IPS DF 6.9 (cell line): ENCODE data around the gene ATP8A2.

Experiments used
- DNase-seq: peaks from one replicate; pipeline ENCODE4 v3.0.0-alpha.2; 2013; ENCODE audit warnings: low read depth, low spot score
- H3K27ac ChIP-seq: one replicate; pipeline ENCODE4 v1.5.1; 2013; ENCODE audit warnings: low read length, control low read depth
- H3K27me3 ChIP-seq: 2 replicates; pipeline ENCODE4 v1.6.1; 2013; ENCODE audit warnings: mild to moderate bottlenecking, low read length; ENCODE audit not compliant: control insufficient read depth, insufficient read depth
- H3K36me3 ChIP-seq: 2 replicates; pipeline ENCODE4 v1.6.1; 2013; ENCODE audit warnings: low read length; ENCODE audit not compliant: control insufficient read depth, insufficient read depth
- H3K4me1 ChIP-seq: 2 replicates; pipeline ENCODE4 v1.6.1; 2013; ENCODE audit warnings: low read length; ENCODE audit not compliant: control insufficient read depth, insufficient read depth
- H3K4me3 ChIP-seq: 2 replicates; pipeline ENCODE4 v1.5.1; 2013; ENCODE audit warnings: mild to moderate bottlenecking, low read length
- H3K9me3 ChIP-seq: 2 replicates; pipeline ENCODE4 v1.6.1; 2013; ENCODE audit warnings: low read length, inconsistent platforms; ENCODE audit not compliant: control insufficient read depth, insufficient read depth
- WGBS: extraction: QIAGEN DNeasy Blood & Tissue Kit; methylation state at CpG from one replicate; pipeline ENCODE4 v1.1.7; 2013; ENCODE audit warnings: mixed read lengths, missing lambda C conversion rate; ENCODE audit not compliant: insufficient read length, insufficient coverage; 5-methylcytosine and 5-hydroxymethylcytosine counted together

Gene ATP8A2

DNA sequence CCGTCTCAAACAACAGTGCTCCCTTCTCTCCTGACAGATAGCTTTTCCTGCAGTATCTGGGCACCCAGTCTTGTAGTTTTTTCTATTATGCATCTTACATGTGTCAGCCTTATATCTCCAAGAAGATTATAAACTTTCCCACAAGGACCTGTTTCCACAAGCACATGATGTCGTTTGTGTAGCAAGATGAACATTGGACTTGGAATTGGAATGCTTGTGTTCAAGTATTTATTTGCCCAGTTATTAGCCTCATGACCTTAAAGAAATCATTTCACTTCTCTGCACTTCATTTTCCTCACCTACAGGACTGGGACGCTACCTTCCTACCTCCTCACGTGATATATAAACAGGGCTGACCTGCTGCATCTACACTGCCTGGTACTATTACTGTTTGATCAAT lies 658.6 kb downstream of the ATP8A2 start:
- no peaks in the 10 kb centered on the region for H3K27me3 ChIP-seq
- no peak overlapping the region for H3K27ac ChIP-seq
- no peak overlapping the region for H3K4me3 ChIP-seq
- no peaks in the 10 kb centered on the region for H3K4me1 ChIP-seq
- no CpG with 5 or more reads among the region's 4 CpGs for WGBS
- no peaks in the 10 kb centered on the region for H3K9me3 ChIP-seq
- no peaks in the 10 kb centered on the region for H3K36me3 ChIP-seq
- DNase-seq: no peak

- no peaks in the 10 kb centered on the region for H3K36me3 ChIP-seq
- H3K4me3 ChIP-seq: no peak overlapping the region
- no CpG with 5 or more reads among the region's 3 CpGs for WGBS
- H3K9me3 ChIP-seq: no peaks in the 10 kb centered on the region
- no peaks in the 10 kb centered on the region for H3K27me3 ChIP-seq
- H3K27ac ChIP-seq: no peak overlapping the region
- DNase-seq: no peak
- no peaks in the 10 kb centered on the region for H3K4me1 ChIP-seq
Measured at GRCh38 chr13:26034018-26034417, 662.2 kb downstream of the ATP8A2 start.

GRCh38 chr13:26036383-26036782 lies 664.6 kb downstream of the ATP8A2 start:
- no peak overlapping the region for H3K4me3 ChIP-seq
- H3K27ac ChIP-seq: no peak overlapping the region

GRCh38 chr13:26037302-26037701 lies 665.5 kb downstream of the ATP8A2 start:
- no CpG with 5 or more reads among the region's 2 CpGs for WGBS
- peak; percentile 73 for DNase-seq
- no peaks in the 10 kb centered on the region for H3K36me3 ChIP-seq
- no peaks in the 10 kb centered on the region for H3K9me3 ChIP-seq
- no peak overlapping the region for H3K27ac ChIP-seq
- no peak overlapping the region for H3K4me3 ChIP-seq
- H3K27me3 ChIP-seq: no peaks in the 10 kb centered on the region
- H3K4me1 ChIP-seq: no peaks in the 10 kb centered on the region

More at GRCh38 chr13:26036383-26036782, 664.6 kb downstream of the ATP8A2 start:
- Histone ChIP-seq H3K9me3 (no peaks in the 10 kb centered on the region), H3K27me3 (no peaks in the 10 kb centered on the region), H3K36me3 (no peaks in the 10 kb centered on the region), H3K4me1 (no peaks in the 10 kb centered on the region)
- DNase-seq: no peak
- WGBS: no CpG with 5 or more reads among the region's 4 CpGs

DNA sequence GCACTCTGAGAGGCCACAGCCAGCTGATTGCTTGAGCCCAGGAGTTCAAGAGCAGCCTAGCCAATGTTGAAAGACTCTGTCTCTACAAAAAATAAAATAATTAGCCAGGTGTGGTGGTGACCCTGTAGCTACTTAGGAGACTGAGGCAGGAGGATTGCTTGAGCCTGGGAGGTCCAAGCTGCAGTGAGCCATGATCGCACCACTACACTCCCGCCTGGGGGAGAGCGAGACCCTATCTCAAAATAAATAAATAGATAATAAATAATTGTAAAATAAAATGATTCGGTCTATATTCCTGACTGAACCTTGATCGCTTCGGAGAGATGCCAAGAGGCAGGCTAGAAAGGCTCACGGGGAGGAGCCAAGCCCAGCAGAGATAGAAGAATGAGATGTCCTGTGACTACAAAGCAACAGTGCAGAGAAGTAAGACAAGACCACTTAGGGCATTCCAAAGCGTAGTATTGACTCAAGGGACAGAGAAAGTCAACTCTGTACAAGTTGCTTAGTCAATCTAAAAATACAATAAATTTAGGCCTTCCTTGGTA lies 667.2 kb downstream of the ATP8A2 start:
- H3K27me3 ChIP-seq: no peaks in the 10 kb centered on the region
- no peaks in the 10 kb centered on the region for H3K4me1 ChIP-seq
- no peaks in the 10 kb centered on the region for H3K9me3 ChIP-seq
- no peak overlapping the region for H3K4me3 ChIP-seq
- no CpG with 5 or more reads among the region's 8 CpGs for WGBS
- no peak for DNase-seq
- H3K27ac ChIP-seq: no peak overlapping the region
- H3K36me3 ChIP-seq: no peaks in the 10 kb centered on the region

GRCh38 chr13:26041444-26041843 lies 669.7 kb downstream of the ATP8A2 start:
- DNase-seq: no peak
- no peak overlapping the region for H3K27ac ChIP-seq
- no peaks in the 10 kb centered on the region for H3K4me1 ChIP-seq
- H3K27me3 ChIP-seq: no peaks in the 10 kb centered on the region
- no peak overlapping the region for H3K4me3 ChIP-seq
- H3K9me3 ChIP-seq: no peaks in the 10 kb centered on the region
- peaks cover 2% of the 10 kb centered on the region; the same call in 1 of the 2 replicates for H3K36me3 ChIP-seq
- no CpG with 5 or more reads among the region's 3 CpGs for WGBS

DNA sequence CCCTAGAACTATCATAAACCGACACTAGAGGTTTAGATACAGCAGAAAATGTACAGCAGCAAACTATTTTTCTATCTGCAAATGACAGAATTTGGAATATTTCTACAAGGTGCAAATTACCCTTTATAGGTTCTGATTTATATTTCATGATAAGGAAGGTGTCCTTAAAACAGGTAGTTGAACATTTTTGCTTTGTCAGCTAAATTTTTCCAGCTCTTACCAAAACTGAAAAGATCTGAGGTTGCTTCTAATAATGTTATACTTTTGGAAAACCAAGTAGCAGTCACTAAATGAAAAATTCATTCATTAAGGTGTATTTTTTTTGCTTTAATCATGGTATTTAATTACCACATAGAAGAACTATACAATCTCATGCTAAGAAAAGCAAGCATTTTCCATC lies 671.0 kb downstream of the ATP8A2 start:
- no peak for DNase-seq
- no peaks in the 10 kb centered on the region for H3K9me3 ChIP-seq
- H3K36me3 ChIP-seq: peaks cover 5% of the 10 kb centered on the region; the same call in 1 of the 2 replicates
- H3K4me1 ChIP-seq: no peaks in the 10 kb centered on the region
- WGBS: no CpG with 5 or more reads among the region's 1 CpG
- H3K4me3 ChIP-seq: no peak overlapping the region
- H3K27ac ChIP-seq: no peak overlapping the region
- H3K27me3 ChIP-seq: no peaks in the 10 kb centered on the region

- no peaks in the 10 kb centered on the region for H3K9me3 ChIP-seq
- peaks cover 5% of the 10 kb centered on the region; the same call in 1 of the 2 replicates for H3K27me3 ChIP-seq
- DNase-seq: no peak
- peaks cover 5% of the 10 kb centered on the region; the same call in 1 of the 2 replicates for H3K36me3 ChIP-seq
- WGBS: no CpG with 5 or more reads among the region's 2 CpGs
- H3K4me3 ChIP-seq: no peak overlapping the region
- H3K4me1 ChIP-seq: no peaks in the 10 kb centered on the region
- no peak overlapping the region for H3K27ac ChIP-seq
Measured at GRCh38 chr13:26045142-26045541, 673.4 kb downstream of the ATP8A2 start.

- H3K27me3 ChIP-seq: peaks cover 8% of the 10 kb centered on the region; the same call in 1 of the 2 replicates
- H3K4me3 ChIP-seq: no peak overlapping the region
- no peak overlapping the region for H3K27ac ChIP-seq
- no CpG with 5 or more reads among the region's 16 CpGs for WGBS
- no peak for DNase-seq
- H3K4me1 ChIP-seq: peaks cover 1% of the 10 kb centered on the region; the same call in 1 of the 2 replicates
- no peaks in the 10 kb centered on the region for H3K9me3 ChIP-seq
- H3K36me3 ChIP-seq: peaks cover 5% of the 10 kb centered on the region; the same call in 1 of the 2 replicates
Measured at GRCh38 chr13:26046639-26047038, 674.9 kb downstream of the ATP8A2 start.

DNA sequence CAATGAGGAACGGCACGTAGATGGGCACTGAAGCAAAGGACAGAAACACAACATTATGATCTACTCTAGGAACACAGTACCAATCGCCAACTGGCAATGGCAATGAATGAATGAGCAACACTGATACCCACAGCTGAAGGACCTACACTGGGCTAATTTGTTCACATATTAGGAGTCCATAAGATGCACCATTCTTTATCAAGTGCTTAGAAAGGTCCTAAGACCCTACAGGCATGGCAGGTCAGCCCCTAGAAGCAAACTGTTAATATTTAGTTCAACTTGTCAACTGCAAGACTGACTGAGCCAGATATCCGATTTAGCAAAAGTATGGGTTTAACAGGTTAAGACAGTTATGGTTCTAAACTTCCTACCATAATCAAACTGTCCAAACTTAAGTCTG lies 675.3 kb downstream of the ATP8A2 start:
- H3K36me3 ChIP-seq: peaks cover 5% of the 10 kb centered on the region; the same call in 1 of the 2 replicates
- H3K27ac ChIP-seq: no peak overlapping the region
- peaks cover 1% of the 10 kb centered on the region; the same call in 1 of the 2 replicates for H3K4me1 ChIP-seq
- no peaks in the 10 kb centered on the region for H3K9me3 ChIP-seq
- no CpG with 5 or more reads among the region's 4 CpGs for WGBS
- H3K4me3 ChIP-seq: no peak overlapping the region
- H3K27me3 ChIP-seq: peaks cover 8% of the 10 kb centered on the region; the same call in 1 of the 2 replicates
- no peak for DNase-seq

DNA sequence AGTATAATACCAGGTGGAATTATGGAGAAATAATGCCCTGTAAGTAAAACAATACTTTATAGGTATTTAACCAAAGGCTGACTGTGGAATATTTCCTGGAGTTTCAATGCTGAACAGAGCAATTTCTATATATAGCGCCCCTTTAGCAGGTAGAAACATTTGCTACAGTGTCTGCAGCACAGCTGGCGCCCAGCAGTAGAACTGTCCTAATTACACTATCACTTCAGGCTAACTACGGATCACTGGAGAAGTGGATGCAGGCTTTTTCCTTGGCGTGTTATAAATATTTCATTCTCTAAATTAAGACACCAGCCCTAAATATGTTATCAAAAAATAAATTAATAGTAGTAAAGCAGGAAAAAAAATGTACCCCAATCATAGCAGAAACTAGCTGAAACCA lies 677.0 kb downstream of the ATP8A2 start:
- no peak overlapping the region for H3K4me3 ChIP-seq
- WGBS: no CpG with 5 or more reads among the region's 4 CpGs
- peaks cover 5% of the 10 kb centered on the region; the same call in 1 of the 2 replicates for H3K36me3 ChIP-seq
- peaks cover 8% of the 10 kb centered on the region; the same call in 1 of the 2 replicates for H3K27me3 ChIP-seq
- H3K27ac ChIP-seq: no peak overlapping the region
- H3K9me3 ChIP-seq: no peaks in the 10 kb centered on the region
- DNase-seq: no peak
- peaks cover 3% of the 10 kb centered on the region; the same call in 1 of the 2 replicates for H3K4me1 ChIP-seq
